B cell (primary cell): Measurements from ENCODE around the gene PLEKHG4. TPM values are rescaled to one million over a fixed set of nuclear protein-coding genes. Genes with fewer than 3 reads are reported as not detected.
A peak's percentile ranks its signal among the peaks of the same experiment; 100 is the strongest.

Experiments used
- ATAC-seq: fragments of 200-7000 bp; cut with Tn5 transposase; one replicate; pipeline ENCODE4 v1.10.0; 2021; ENCODE audit warnings: low read depth, mild to moderate bottlenecking, moderate number of reproducible peaks, moderate library complexity
- CTCF ChIA-PET: fragments of 350-600 bp; sonication (Branson Sonifier 250); formaldehyde crosslinking; loops from one replicate; lab custom pipeline; 2021; ENCODE audit warnings: antibody characterized with exemption, inconsistent platforms; lab: Charles Lee
- POLR2A ChIA-PET: fragments of 350-600 bp; sonication (Branson Sonifier 250); formaldehyde crosslinking; loops from one replicate; lab custom pipeline; 2021; ENCODE audit warnings: antibody characterized with exemption; lab: Charles Lee
- DNase-seq: peaks from one replicate; pipeline ENCODE4 v3.0.0; 2013
- H2AFZ ChIP-seq: 2 replicates; pipeline ENCODE4 v1.6.1; 2012; ENCODE audit warnings: mild to moderate bottlenecking, low read depth, low read length; ENCODE audit not compliant: insufficient read depth, poor library complexity, severe bottlenecking
- H3K27ac ChIP-seq, 2 donors: 1 replicate in 1 of 2; 2 replicates in 1 of 2; pipeline ENCODE4 v1.5.1; 2012 to 2013; ENCODE audit warnings: low read length in 2 of 2, mild to moderate bottlenecking in 2 of 2, moderate library complexity in 1 of 2
- H3K27me3 ChIP-seq, 4 experiments: fragments of 200-600 bp in 1 of 4; sonication (generic) in 1 of 4; replicated peaks in 1 of 4; 1 replicate in 2 of 4; 2 replicates in 2 of 4; pipeline versions ENCODE4 v1.6.1 to v1.7.0; 2013 to 2016; ENCODE audit warnings: low read length in 3 of 4, mild to moderate bottlenecking in 2 of 4, mixed read lengths in 1 of 4, moderate library complexity in 1 of 4; ENCODE audit not compliant: insufficient read depth in 4 of 4, control insufficient read depth in 3 of 4; ENCODE audit errors: control extremely low read depth in 1 of 4
- H3K36me3 ChIP-seq, 2 experiments: replicated peaks in 1 of 2; 1 replicate in 1 of 2; 2 replicates in 1 of 2; pipeline versions ENCODE4 v1.6.1 to v1.7.1; 2013; ENCODE audit warnings: low read length in 1 of 2; ENCODE audit not compliant: insufficient read depth in 2 of 2, control insufficient read depth in 1 of 2; ENCODE audit errors: control extremely low read depth in 1 of 2, extremely low read depth in 1 of 2
- H3K4me1 ChIP-seq, 2 donors: fragments of 200-600 bp in 1 of 2; sonication (generic) in 1 of 2; 1 replicate in 1 of 2; 2 replicates in 1 of 2; pipeline versions ENCODE4 v1.5.1 to v1.6.1; 2013 to 2017; ENCODE audit warnings: low read length in 2 of 2; ENCODE audit not compliant: control insufficient read depth in 2 of 2, insufficient read depth in 2 of 2
- H3K4me2 ChIP-seq: replicated peaks from 2 replicates; pipeline ENCODE3; 2012; ENCODE audit warnings: mild to moderate bottlenecking, low read depth, low read length; ENCODE audit not compliant: poor library complexity, severe bottlenecking
- H3K4me3 ChIP-seq, 5 experiments: fragments of 200-600 bp in 1 of 5; sonication (generic) in 1 of 5; 1 replicate in 3 of 5; 2 replicates in 2 of 5; pipeline versions ENCODE4 v1.5.1 to v1.7.0; 2011 to 2016; ENCODE audit warnings: low read length in 4 of 5, mild to moderate bottlenecking in 4 of 5, low read depth in 2 of 5, control low read depth in 1 of 5, moderate library complexity in 1 of 5; ENCODE audit not compliant: insufficient read depth in 1 of 5; ENCODE audit errors: control extremely low read depth in 1 of 5, extremely low read depth in 1 of 5
- H3K79me2 ChIP-seq: fragments of 200-600 bp; sonication (generic); one replicate; pipeline ENCODE4 v1.6.0; 2016; ENCODE audit warnings: low read length; ENCODE audit not compliant: control insufficient read depth, insufficient read depth
- H3K9ac ChIP-seq: fragments of 200-600 bp; sonication (generic); 2 replicates; pipeline ENCODE4 v1.6.1; 2017; ENCODE audit warnings: mild to moderate bottlenecking, low read length, moderate library complexity
- H3K9me3 ChIP-seq, 3 donors: one replicate each; pipeline versions ENCODE4 v1.6.1 to v1.7.1; 2013; ENCODE audit warnings: low read length in 2 of 3; ENCODE audit not compliant: control insufficient read depth in 2 of 3, insufficient read depth in 1 of 3; ENCODE audit errors: control extremely low read depth in 1 of 3
- H4K20me1 ChIP-seq: 2 replicates; pipeline ENCODE4 v1.6.0; 2012; ENCODE audit warnings: mild to moderate bottlenecking, low read length; ENCODE audit not compliant: insufficient read depth, control insufficient read depth, poor library complexity, severe bottlenecking
- H3K27ac Mint-ChIP-seq: one replicate; pipeline ENCODE4 v1.8.0; 2021; ENCODE audit warnings: mixed read lengths
- H3K27me3 Mint-ChIP-seq: one replicate; pipeline ENCODE4 v1.8.0; 2021; ENCODE audit warnings: mixed read lengths
- H3K4me1 Mint-ChIP-seq: one replicate; pipeline ENCODE4 v1.8.0; 2021; ENCODE audit warnings: mixed read lengths
- H3K4me3 Mint-ChIP-seq: one replicate; pipeline ENCODE4 v1.8.0; 2021; ENCODE audit warnings: mixed read lengths
- H3K9me3 Mint-ChIP-seq: one replicate; pipeline ENCODE4 v1.8.0; 2022; ENCODE audit warnings: mixed read lengths; ENCODE audit not compliant: insufficient read depth
- EZH2 ChIP-seq: IDR thresholded peaks from 2 replicates; pipeline ENCODE4 v1.6.1; 2012; ENCODE audit warnings: borderline replicate concordance, low read depth, mild to moderate bottlenecking, moderate library complexity, low read length; ENCODE audit not compliant: insufficient read depth, poor library complexity, severe bottlenecking
- WGBS: methylation state at CpG from one replicate; pipeline ENCODE4 v1.1.5; 2013; ENCODE audit warnings: missing lambda C conversion rate; ENCODE audit not compliant: insufficient coverage; 5-methylcytosine and 5-hydroxymethylcytosine counted together
- intact Hi-C: fragments of 100-400 bp; cut with micrococcal nuclease; formaldehyde crosslinking; loops from one replicate; pipeline ENCODE4 v1.10.0; 2022
- polyA plus RNA-seq: library from polyadenylated mRNA; depleted of rRNA; stranded (reverse); fragments of >200 nt; gene quantifications from 2 replicates; pipeline ENCODE4 v1.2.3, GENCODE V29; 2012
- total RNA-seq, 2 donors: library from RNA; stranded (reverse); fragments of 120-200 nt in 1 of 2; gene quantifications; 1 replicate in 1 of 2; 2 replicates in 1 of 2; pipeline versions ENCODE4 v1.2.3 to v1.2.4, GENCODE V29; 2013 to 2022
- TF ChIP-seq, protein P1 (sequence below): fragments of 200-600 bp; IDR thresholded peaks from one replicate; pipeline ENCODE4 v1.8.0; 2022; ENCODE audit warnings: antibody characterized with exemption, mild to moderate bottlenecking

The PLEKHG4 gene
- total and polyA plus RNA-seq, 2 donors (not counting 1 experiment from before 2014, with no cell fraction given): 6.0 to 7.1 TPM

DNA sequence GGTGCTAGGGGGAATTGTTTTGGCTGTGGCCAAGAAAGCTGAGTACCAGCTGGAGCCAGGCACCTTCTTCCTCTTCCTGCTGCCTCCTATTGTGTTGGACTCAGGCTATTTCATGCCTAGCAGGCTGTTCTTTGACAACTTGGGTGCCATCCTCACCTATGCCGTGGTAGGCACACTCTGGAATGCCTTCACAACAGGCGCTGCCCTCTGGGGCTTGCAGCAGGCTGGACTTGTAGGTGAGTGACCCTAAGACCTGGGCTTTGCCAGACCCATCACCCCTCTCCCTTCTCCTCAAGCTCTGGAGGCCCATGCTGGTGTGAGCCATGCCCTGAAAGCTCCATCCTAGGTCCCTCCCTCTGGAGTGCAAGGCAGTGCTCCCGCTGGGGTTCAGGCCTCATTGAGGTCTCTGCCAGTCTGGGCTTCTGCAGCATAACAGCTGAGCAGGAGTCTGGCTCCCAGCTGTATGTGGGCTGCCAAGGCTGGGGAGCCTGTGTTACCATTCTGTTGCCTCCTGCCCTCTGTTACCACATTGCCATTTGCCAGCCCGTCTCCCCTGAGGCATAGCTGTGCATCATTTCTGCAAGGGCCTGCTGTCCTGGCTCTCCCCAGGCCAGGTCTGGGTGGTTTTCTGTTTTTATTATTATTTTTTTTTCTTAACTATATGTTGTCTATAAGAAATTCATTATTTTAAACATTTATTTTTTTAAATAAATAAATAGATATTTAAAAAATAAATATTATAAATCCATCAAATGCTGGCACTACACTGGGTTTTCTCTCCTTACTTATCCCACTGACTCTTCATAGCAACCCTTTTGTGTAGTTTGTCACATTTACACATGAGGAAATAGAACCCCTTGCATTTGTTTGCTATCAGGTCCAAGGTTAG lies 26.5 kb upstream of the PLEKHG4 start:
- Histone ChIP-seq H2AFZ (no peak overlapping the region), H3K4me1 (peaks cover 15 to 18% of the 10 kb centered on the region in 2 donors), H3K4me2 (no peak overlapping the region), H3K36me3 (no peaks in the 10 kb centered on the region), H3K79me2 (no peaks in the 10 kb centered on the region), H4K20me1 (peaks cover 4% of the 10 kb centered on the region), H3K27ac (no peak overlapping the region), H3K9ac (no peak overlapping the region), H3K9me3 (no peaks in the 10 kb centered on the region), H3K4me3 (no peak overlapping the region), H3K27me3 (peaks cover 0 to 22% (median 13%) of the 10 kb centered on the region in 4 experiments)
- Mint-ChIP-seq H3K27me3 (peaks cover 9% of the 10 kb centered on the region), H3K27ac (no peak overlapping the region), H3K9me3 (no peaks in the 10 kb centered on the region), H3K4me1 (peaks cover 18% of the 10 kb centered on the region), H3K4me3 (no peak overlapping the region)
- DNase-seq (peak; percentile 5), ATAC-seq (no peak)
- no peak for TF ChIP-seq EZH2
- TF ChIP-seq, protein P1, sequence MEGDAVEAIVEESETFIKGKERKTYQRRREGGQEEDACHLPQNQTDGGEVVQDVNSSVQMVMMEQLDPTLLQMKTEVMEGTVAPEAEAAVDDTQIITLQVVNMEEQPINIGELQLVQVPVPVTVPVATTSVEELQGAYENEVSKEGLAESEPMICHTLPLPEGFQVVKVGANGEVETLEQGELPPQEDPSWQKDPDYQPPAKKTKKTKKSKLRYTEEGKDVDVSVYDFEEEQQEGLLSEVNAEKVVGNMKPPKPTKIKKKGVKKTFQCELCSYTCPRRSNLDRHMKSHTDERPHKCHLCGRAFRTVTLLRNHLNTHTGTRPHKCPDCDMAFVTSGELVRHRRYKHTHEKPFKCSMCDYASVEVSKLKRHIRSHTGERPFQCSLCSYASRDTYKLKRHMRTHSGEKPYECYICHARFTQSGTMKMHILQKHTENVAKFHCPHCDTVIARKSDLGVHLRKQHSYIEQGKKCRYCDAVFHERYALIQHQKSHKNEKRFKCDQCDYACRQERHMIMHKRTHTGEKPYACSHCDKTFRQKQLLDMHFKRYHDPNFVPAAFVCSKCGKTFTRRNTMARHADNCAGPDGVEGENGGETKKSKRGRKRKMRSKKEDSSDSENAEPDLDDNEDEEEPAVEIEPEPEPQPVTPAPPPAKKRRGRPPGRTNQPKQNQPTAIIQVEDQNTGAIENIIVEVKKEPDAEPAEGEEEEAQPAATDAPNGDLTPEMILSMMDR: no peak
- WGBS: 100% methylated on average over 4 of the region's 4 CpGs
- ChIA-PET POLR2A (no interaction called here), CTCF (no interaction called here)
- intact Hi-C loops: no loop called here
